CD4-positive, alpha-beta T cell treated with Interleukin-12 subunit alpha and Interleukin-12 subunit beta, for 1 hour (primary cell): Measurements from ENCODE around the gene SH2D6.
"Not testable (repeated sequence)": the region's sequence is repeated elsewhere in the genome, so short reads cannot be mapped to it uniquely, and the experiment has no call there.

ENCODE experiments used
- DNase-seq: peaks from one replicate; pipeline ENCODE4 v3.0.0-alpha.2; 2020

Gene SH2D6

DNA sequence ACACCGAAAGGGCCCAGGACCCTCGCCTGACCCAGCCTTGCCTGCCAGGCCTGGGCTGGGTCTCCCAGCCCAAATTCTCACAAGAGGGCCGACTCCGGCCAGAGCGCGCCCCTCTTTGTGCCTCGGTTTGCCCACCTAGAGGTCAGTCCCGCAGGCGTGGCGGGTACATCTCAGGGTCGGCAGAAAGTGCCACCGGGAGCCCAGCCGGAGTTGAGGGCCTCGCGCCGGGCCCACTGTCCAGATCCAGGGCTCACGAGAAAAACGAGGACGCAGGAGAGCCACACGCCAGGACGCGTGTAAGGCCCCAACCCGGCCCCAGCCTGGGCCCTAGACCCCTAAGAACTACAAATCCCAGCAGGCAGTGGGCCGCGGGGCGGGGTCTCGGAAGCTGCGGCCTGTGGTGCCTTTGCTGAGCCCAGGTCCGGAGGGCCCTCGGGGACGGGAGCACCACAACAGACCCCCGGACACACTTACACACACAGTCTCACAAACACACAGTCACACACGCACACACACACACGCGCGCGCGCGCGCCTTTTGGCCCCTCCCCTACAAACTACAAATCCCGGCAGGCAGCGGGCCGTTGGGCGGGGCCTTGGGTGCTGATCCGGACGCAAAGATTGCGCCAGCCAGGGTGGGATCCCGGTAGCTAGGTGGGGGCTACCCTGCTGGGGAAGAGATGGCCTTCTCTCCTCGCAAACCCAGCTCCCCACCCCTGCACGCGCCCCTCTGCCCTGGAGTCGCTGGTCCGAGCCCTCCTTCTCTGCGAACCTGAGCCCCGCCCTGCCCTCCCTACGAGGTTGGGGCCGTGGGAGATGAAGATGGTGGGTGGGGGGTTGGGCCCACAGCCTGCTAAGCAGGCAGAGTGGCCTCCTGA is at the start of gene SH2D6:
SH2D6 (plus strand) TSS at position 583 of the 877 bp plus-strand sequence. CDS start 10,752 bp downstream, outside the sequence.
- DNase-seq, result peak; percentile 84

DNA sequence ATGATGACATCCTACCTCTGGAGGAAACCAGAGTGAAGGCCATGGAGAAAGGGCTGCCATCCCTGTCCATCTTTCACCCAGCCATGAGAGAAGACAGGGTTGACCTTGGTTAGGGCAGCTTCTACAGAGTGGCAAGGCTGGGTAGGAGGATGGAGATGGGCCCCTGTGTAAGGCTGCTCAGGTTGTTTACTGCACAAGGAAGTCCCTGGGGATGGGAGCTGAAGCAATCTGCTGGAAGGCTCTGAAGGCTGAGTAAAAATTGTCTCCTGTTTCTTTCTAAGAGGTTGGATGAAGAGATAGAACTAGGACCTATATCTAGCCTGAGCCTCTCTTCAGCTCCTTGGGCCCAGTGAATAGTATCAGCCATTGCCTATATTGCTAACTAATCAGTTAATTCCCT is 49.6 kb upstream of the SH2D6 start:
- DNase-seq, result no peak

GRCh38 chr2:85369500-85369899 is 49.0 kb upstream of the SH2D6 start:
- DNase-seq, result no peak

DNA sequence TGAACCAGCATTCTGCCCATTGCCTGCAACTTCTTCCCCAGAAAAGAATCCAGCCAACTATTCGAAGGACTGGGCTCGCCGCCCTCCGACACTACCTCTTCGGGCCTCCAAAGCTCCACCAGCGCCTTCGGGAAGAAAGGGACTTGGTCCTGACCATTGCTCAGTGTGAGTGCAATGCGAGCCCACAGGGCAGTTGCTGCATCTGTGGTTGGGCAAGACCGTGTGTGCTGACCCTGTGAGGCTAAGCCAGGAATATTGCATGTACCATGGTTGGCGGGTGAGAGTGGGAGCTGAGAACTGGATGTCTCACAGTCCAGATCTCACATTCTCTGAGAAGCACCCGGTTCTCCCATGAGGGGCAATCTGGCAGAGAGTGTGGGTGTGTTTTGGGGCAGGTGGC is 47.5 kb upstream of the SH2D6 start:
- no peak for DNase-seq

GRCh38 chr2:85376291-85377065 is 42.0 kb upstream of the SH2D6 start:
- DNase-seq, result no peak

GRCh38 chr2:85377083-85377482 is 41.4 kb upstream of the SH2D6 start:
- no peak for DNase-seq

DNA sequence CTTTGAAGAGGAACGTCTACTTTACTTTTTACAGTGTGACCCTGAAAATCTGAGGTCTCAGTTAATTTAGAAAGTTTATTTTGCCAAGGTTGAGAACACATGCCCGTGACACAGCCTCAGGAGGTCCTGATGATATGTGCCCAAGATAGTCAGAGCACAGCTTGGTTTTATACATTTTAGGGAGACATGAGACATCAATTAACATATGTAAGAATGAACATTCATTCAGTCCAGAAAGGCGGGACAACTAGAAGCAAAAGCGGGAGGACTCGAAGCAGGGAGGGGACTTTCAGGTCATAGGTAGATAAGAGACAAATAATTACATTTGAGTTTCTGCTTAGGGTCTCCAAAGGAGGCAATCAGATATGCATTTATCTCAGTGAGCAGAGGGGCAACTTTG is 40.3 kb upstream of the SH2D6 start:
- no peak for DNase-seq

- no peak for DNase-seq
Observed at GRCh38 chr2:85380048-85380447, 38.5 kb upstream of the SH2D6 start.

DNA sequence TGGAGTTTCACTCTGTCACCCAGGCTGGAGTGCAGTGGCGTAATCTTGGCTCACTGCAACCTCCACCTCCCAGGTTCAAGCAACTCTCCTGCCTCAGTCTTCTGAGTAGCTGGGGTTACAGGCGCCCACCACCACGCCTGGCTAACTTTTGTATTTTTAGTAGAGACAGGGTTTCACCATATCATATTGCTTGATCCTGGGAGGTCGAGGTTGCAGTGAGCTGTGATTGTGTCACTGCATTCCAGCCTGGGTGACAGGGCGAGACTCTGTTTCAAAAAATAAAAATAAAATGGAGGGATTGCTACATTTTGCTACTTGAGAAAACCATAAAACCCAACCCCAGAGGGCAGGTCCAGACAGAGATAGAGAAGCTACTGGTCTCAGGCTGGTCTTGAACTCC is 35.4 kb upstream of the SH2D6 start:
- not testable (repeated sequence) for DNase-seq

DNA sequence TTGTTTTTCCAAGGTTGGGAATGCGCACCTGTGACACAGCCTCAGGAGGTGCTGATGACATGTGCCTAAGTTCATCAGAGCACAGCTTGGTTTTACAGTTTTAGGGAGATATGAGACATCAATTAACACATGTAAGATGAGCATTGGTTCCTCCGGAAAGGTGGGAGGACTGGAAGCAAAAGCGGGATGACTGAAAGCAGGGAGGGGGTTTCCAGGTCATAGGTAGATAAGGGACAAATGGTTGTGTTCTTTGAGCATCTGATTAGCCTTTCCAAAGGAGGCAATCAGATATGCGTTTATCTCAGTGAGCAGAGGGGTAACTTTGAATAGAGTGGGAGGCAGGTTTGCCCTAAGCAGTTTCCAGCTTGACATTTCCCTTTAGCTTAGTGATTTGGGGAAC is 34.7 kb upstream of the SH2D6 start:
- DNase-seq, result no peak

DNA sequence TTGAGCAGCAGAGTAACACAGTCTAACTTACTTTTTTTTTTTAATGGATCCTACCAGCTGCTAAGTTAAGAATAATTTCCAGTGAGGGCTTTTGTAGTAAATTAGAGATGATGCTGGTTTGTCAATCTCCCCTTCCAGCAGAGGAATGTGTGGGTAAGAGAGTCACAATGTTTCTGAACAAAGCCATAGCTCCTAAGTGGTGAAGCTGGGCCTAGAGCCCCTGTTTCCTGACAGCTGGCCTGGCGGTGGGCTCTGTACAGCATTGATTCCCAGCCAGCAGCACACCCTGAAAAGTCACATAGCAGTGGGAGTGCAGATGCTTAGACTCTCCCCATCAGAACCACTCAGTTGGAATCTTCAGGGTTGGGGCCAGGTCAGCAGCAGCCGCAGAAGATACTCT is 32.8 kb upstream of the SH2D6 start:
- no peak for DNase-seq

GRCh38 chr2:85387754-85388153 is 30.8 kb upstream of the SH2D6 start:
- DNase-seq, result no peak

GRCh38 chr2:85388878-85389538 is 29.5 kb upstream of the SH2D6 start:
- no peak for DNase-seq

- peak; percentile 72 for DNase-seq
Observed at GRCh38 chr2:85390941-85391669, 27.4 kb upstream of the SH2D6 start.

DNA sequence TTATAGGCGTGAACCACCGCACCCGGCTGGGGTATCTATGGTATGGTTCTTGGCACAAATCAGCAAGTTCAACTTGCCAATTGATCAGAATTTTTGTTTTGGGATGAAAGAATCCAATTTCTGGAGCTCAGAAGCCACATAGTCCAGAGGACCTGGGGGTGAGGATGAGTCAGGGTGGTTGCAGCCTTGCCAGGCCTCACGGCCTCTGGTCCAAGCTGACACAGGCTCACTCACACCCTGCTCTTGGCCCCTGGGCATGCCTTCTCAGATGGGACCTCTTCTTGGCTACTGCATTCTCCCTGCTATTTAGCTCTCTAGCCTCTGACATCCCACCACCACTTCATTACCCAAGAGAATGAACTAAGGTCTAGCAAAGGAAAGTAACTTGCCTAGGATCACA is 24.7 kb upstream of the SH2D6 start:
- DNase-seq, result no peak

DNA sequence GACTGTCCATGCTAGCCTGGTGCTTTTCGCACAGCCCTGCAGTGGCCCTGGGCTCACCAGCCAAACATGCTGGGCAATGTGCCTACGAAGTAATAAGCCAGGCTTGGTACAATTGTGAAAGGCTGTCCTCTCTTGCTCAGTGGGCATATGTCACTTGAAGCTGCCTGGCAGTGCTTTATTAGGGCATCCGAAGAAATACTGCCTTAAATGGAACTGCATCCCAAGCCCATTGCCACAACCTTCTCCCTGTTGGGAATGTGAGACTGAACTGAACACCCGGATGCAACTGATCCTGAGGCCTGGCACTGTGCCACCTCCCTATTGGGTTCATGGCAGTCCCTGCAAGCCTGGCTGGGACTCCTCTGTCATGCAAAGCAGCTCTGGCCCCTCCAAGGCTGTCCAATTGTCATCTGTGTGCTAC is 24.2 kb upstream of the SH2D6 start:
- no peak for DNase-seq

DNA sequence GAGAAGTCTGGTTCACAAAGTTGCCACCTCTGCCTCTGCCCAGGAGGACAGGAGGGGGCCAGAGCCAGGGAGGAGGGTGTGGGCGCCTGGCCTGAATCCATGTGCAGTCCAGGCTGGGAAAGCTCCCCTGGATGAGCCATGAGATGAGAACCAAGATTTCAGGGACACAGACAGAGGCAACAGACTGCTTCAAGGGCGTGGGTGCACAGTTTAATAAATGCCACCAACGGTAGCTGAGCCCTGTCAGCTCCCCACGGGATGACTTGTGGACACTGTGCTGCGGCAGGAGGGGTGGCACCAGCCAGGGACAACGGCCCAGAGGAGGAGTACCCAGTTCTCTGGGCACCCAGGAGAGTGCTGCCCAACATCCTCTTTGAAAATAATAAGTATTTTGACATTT is 23.5 kb upstream of the SH2D6 start:
- no peak for DNase-seq

- DNase-seq, result no peak
Observed at GRCh38 chr2:85395912-85396475, 22.5 kb upstream of the SH2D6 start.

GRCh38 chr2:85396531-85397470 is 21.7 kb upstream of the SH2D6 start:
- DNase-seq, result no peak

DNA sequence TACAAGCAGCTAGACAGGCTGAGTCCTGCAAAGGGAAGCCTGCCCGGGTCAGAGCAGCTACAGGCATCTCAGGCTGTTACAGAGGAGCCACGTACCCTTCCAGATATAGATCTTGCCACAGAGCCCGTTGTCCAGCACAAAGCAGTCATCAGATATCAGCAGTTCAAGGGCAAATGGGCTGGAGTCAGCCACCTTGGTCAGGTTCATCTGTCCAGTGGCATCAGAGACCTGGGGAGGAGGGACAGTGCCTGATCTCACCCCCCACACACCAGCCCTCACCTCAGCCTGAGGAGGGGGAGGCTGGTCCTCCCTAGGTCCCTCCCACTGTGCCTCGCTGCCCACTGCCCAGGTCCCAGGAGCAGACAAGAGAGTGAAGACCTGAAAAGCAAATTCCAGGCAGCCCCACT is 20.6 kb upstream of the SH2D6 start:
- no peak for DNase-seq
